Measurements from ENCODE around the gene MEGF11.

GRCh38 chr15:66025015-66025452, 228.5 kb downstream of the MEGF11 start:
- no peak for TF ChIP-seq POLR2AphosphoS5 (IDR thresholded peaks at IDR 0.05; ENCODE audit: borderline replicate concordance, low read depth, low read length)
- TF ChIP-seq EZH2 (IDR thresholded peaks at IDR 0.05), result no peak
